Naive thymus-derived CD4-positive, alpha-beta T cell (primary cell): ENCODE measurements around the gene CARD9. TPM values are rescaled to one million over a fixed set of nuclear protein-coding genes. Genes with fewer than 3 reads are reported as not detected.

ENCODE experiments used
- ATAC-seq: fragments of 150-1000 bp; cut with Tn5 transposase; 2 replicates; pipeline ENCODE4 v1.10.0; 2021; ENCODE audit warnings: mild to moderate bottlenecking, moderate library complexity
- CTCF ChIA-PET: fragments of 350-600 bp; sonication (Branson Sonifier 250); formaldehyde crosslinking; loops from one replicate; lab custom pipeline; 2021; ENCODE audit warnings: antibody characterized with exemption; lab: Charles Lee
- POLR2A ChIA-PET: fragments of 350-600 bp; sonication (Branson Sonifier 250); formaldehyde crosslinking; loops from one replicate; lab custom pipeline; 2021; ENCODE audit warnings: antibody characterized with exemption, inconsistent platforms; lab: Charles Lee
- DNase-seq, 9 donors: peaks; one replicate each; pipeline versions ENCODE4 v3.0.0 to v3.0.0-alpha.2; 2020 to 2022; ENCODE audit warnings: mixed read lengths in 1 of 9
- H3K27ac ChIP-seq: one replicate; pipeline ENCODE4 v1.7.0; 2013; ENCODE audit warnings: mild to moderate bottlenecking, low read depth, low read length, moderate library complexity
- H3K27me3 ChIP-seq, 2 donors: one replicate each; pipeline ENCODE4 v1.7.0; 2013; ENCODE audit warnings: low read length in 2 of 2, mild to moderate bottlenecking in 2 of 2, moderate library complexity in 2 of 2; ENCODE audit not compliant: control insufficient read depth in 2 of 2, insufficient read depth in 2 of 2
- H3K36me3 ChIP-seq, 3 experiments: 1 replicate in 2 of 3; 2 replicates in 1 of 3; pipeline ENCODE4 v1.7.0; 2013; ENCODE audit warnings: low read length in 3 of 3, mild to moderate bottlenecking in 3 of 3, moderate library complexity in 1 of 3; ENCODE audit not compliant: insufficient read depth in 3 of 3, control insufficient read depth in 2 of 3
- H3K4me1 ChIP-seq, 2 donors: one replicate each; pipeline ENCODE4 v1.7.0; 2013; ENCODE audit warnings: low read length in 2 of 2, mild to moderate bottlenecking in 2 of 2, moderate library complexity in 1 of 2; ENCODE audit not compliant: control insufficient read depth in 2 of 2, insufficient read depth in 2 of 2
- H3K4me3 ChIP-seq: 2 replicates; pipeline ENCODE4 v1.7.0; 2013; ENCODE audit warnings: mild to moderate bottlenecking, low read length
- H3K9me3 ChIP-seq, 3 experiments: 1 replicate in 2 of 3; 2 replicates in 1 of 3; pipeline ENCODE4 v1.7.0; 2013; ENCODE audit warnings: low read length in 3 of 3; ENCODE audit not compliant: control insufficient read depth in 2 of 3
- H3K27ac Mint-ChIP-seq, 9 donors: one replicate each; pipeline ENCODE4 v1.8.0; 2020 to 2022; ENCODE audit warnings: mixed read lengths in 9 of 9, mild to moderate bottlenecking in 8 of 9, moderate library complexity in 5 of 9, inconsistent platforms in 2 of 9
- H3K27me3 Mint-ChIP-seq, 5 donors: one replicate each; pipeline ENCODE4 v1.8.0; 2021 to 2022; ENCODE audit warnings: mixed read lengths in 5 of 5, mild to moderate bottlenecking in 1 of 5
- H3K36me3 Mint-ChIP-seq, 5 donors: one replicate each; pipeline ENCODE4 v1.8.0; 2020 to 2022; ENCODE audit warnings: mixed read lengths in 5 of 5, mild to moderate bottlenecking in 3 of 5, inconsistent platforms in 1 of 5
- H3K4me1 Mint-ChIP-seq, 7 donors: one replicate each; pipeline ENCODE4 v1.8.0; 2020 to 2022; ENCODE audit warnings: mixed read lengths in 7 of 7, mild to moderate bottlenecking in 3 of 7, inconsistent platforms in 1 of 7
- H3K4me3 Mint-ChIP-seq, 10 donors: one replicate each; pipeline ENCODE4 v1.8.0; 2020 to 2022; ENCODE audit warnings: mild to moderate bottlenecking in 10 of 10, mixed read lengths in 10 of 10, moderate library complexity in 6 of 10, inconsistent platforms in 2 of 10
- H3K9me3 Mint-ChIP-seq, 11 donors: one replicate each; pipeline ENCODE4 v1.8.0; 2020 to 2022; ENCODE audit warnings: mixed read lengths in 11 of 11, mild to moderate bottlenecking in 4 of 11, inconsistent platforms in 1 of 11, moderate library complexity in 1 of 11
- intact Hi-C, 2 donors: fragments of 100-400 bp; cut with micrococcal nuclease; formaldehyde crosslinking; loops; one replicate each; pipeline ENCODE4 v1.15.1; 2023
- polyA plus RNA-seq, 2 donors: library from polyadenylated mRNA; unstranded; fragments of 300-500 nt; fragmentation: Illumina TruSeq; gene quantifications; one replicate each; pipeline ENCODE4 v1.2.3, GENCODE V29; 2021
- total RNA-seq, 6 experiments: library from RNA in 5 of 6; stranded (reverse) in 5 of 6; gene quantifications; 1 replicate in 5 of 6; 2 replicates in 1 of 6; pipeline ENCODE4 v1.2.3 and lab custom pipeline; 2021 to 2026

The CARD9 gene
- total and polyA plus RNA-seq, 7 experiments from 2014 or later, result 0.10 to 19.9 (median 1.1) TPM

DNA sequence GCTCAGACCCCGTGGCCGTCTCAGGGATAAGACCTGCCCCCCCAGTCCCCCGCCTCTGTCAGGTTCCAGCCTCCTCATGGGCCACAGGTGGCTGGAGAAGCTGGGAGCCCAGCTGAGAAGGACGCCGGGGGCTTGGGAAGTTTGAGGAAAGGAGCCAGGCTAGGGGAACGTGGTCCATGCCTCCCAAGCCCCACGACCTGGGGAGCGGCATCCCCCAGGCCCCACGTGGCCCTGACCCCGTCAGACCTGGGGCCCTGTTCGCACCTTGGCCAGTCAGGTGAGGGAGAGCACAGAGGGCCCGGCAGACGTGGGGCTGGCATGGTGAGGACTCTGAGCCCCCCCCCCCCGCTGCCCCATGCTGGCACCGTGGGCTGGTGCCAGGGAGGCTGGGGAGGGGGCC, 42.4 kb downstream of the CARD9 start:
- intact Hi-C loops, result no loop called here
- no peak overlapping the region for H3K4me3 ChIP-seq
- H3K4me3 Mint-ChIP-seq, result no peak overlapping the region
- DNase-seq (no peak), ATAC-seq (no peak)
- H3K36me3 Mint-ChIP-seq, result no peaks in the 10 kb centered on the region
- ChIA-PET CTCF (no interaction called here), POLR2A (no interaction called here)
- H3K4me1 Mint-ChIP-seq, result peaks cover 0 to 5% (median 4%) of the 10 kb centered on the region in 7 donors
- no peaks in the 10 kb centered on the region for H3K9me3 Mint-ChIP-seq
- no peaks in the 10 kb centered on the region for H3K27me3 Mint-ChIP-seq
- H3K27me3 ChIP-seq, result no peaks in the 10 kb centered on the region
- H3K9me3 ChIP-seq, result no peaks in the 10 kb centered on the region
- H3K36me3 ChIP-seq, result no peaks in the 10 kb centered on the region
- H3K27ac Mint-ChIP-seq, result no peak overlapping the region
- no peak overlapping the region for H3K27ac ChIP-seq
- H3K4me1 ChIP-seq, result peaks cover 0 to 5% of the 10 kb centered on the region in 2 donors

- Mint-ChIP-seq H3K27ac (peak overlapping the region in 1 of 9 donors; percentile 70), H3K9me3 (no peaks in the 10 kb centered on the region), H3K36me3 (no peaks in the 10 kb centered on the region), H3K4me3 (peak overlapping the region in 1 of 10 donors; percentile 29), H3K4me1 (peaks cover 0 to 5% (median 4%) of the 10 kb centered on the region in 7 donors), H3K27me3 (no peaks in the 10 kb centered on the region)
- Histone ChIP-seq H3K4me1 (peaks cover 0 to 5% of the 10 kb centered on the region in 2 donors), H3K36me3 (no peaks in the 10 kb centered on the region), H3K27me3 (no peaks in the 10 kb centered on the region), H3K4me3 (no peak overlapping the region), H3K9me3 (no peaks in the 10 kb centered on the region), H3K27ac (no peak overlapping the region)
- ChIA-PET POLR2A (no interaction called here), CTCF (no interaction called here)
- intact Hi-C loops, result no loop called here
- ATAC-seq, result no peak
- DNase-seq, result no peak
Measured at GRCh38 chr9:136330406-136330990, 43.0 kb downstream of the CARD9 start.

DNA sequence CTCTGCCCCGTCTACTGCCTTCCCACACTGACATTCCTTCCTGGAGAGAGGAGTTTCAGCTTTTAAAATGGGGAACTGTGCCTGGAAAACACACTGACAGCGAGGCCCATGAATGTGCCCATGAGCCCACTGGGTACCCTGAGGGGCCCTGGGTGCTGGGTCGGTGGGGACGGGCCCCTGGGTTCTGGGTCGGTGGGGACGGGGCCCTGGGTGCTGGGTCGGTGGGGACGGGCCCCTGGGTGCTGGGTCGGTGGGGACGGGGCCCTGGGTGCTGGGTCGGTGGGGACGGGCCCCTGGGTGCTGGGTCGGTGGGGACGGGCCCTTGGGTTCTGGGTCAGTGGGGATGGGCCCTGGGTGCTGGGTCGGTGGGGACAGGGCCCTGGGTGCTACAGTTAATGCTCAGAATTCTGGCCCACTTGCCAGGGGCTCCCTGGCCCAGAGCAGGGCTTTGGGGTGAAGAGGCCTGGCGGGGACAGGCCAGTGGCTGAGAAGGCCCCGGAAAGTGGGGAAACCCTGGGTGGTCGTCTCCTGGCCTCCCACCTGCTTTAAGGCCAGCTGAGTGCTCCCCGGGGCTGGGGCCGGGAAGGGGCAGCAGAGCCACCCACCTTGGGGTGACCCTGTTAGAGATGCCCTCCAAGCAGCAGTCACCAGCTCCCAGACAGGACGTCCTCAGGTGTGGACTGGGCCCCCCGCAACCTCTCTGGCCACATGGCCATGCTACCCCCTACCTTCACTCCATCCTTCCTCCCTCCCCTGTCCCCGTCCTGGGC, 43.6 kb downstream of the CARD9 start:
- no peak for ATAC-seq
- intact Hi-C loops, result no loop called here
- Histone ChIP-seq H3K4me1 (peaks cover 0 to 5% of the 10 kb centered on the region in 2 donors), H3K36me3 (no peaks in the 10 kb centered on the region), H3K27ac (no peak overlapping the region), H3K27me3 (no peaks in the 10 kb centered on the region), H3K4me3 (no peak overlapping the region), H3K9me3 (no peaks in the 10 kb centered on the region)
- H3K9me3 Mint-ChIP-seq, result no peaks in the 10 kb centered on the region
- CTCF ChIA-PET, result no interaction called here
- H3K4me3 Mint-ChIP-seq, result peak overlapping the region in 1 of 10 donors; percentile 34
- POLR2A ChIA-PET, result no interaction called here
- no peaks in the 10 kb centered on the region for H3K36me3 Mint-ChIP-seq
- H3K4me1 Mint-ChIP-seq, result peaks cover 0 to 5% (median 4%) of the 10 kb centered on the region in 7 donors
- no peak for DNase-seq
- no peaks in the 10 kb centered on the region for H3K27me3 Mint-ChIP-seq
- no peak overlapping the region for H3K27ac Mint-ChIP-seq

DNA sequence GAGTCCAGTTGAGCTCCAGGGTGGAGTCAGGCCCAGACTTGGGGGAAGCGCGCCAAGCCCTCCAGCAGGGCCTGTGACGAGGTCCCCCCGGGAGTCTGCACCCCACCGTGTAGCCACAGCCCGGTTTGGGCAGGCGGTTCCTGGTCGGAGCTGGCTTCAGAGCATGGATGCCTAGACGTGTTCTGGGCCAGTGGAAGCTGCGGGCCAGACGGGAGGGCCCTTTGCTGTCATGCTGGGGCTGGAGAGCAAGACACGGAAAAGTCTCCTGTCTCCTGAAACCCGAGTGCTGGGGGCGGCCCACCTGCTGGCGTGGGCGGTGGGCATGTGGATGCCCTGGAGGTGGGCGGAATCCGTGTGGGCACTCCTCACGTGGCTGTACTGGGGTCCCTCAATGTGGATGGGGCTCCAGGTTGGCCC, 44.2 kb downstream of the CARD9 start:
- H3K9me3 ChIP-seq, result no peaks in the 10 kb centered on the region
- no peaks in the 10 kb centered on the region for H3K9me3 Mint-ChIP-seq
- H3K4me3 Mint-ChIP-seq, result peak overlapping the region in 2 of 10 donors; percentile 63 to 73
- no peak for DNase-seq
- ATAC-seq, result no peak
- H3K27me3 Mint-ChIP-seq, result no peaks in the 10 kb centered on the region
- ChIA-PET POLR2A (interaction anchor here (2.1 kb wide), 1 partner anchor 34 kb away, joined by 7 read pairs; the partner anchor contains the start of gene DNLZ), CTCF (no interaction called here)
- no peaks in the 10 kb centered on the region for H3K36me3 Mint-ChIP-seq
- intact Hi-C loops, result no loop called here
- no peaks in the 10 kb centered on the region for H3K27me3 ChIP-seq
- H3K4me3 ChIP-seq, result no peak overlapping the region
- H3K36me3 ChIP-seq, result no peaks in the 10 kb centered on the region
- peaks cover 0 to 5% of the 10 kb centered on the region in 2 donors for H3K4me1 ChIP-seq
- H3K4me1 Mint-ChIP-seq, result peaks cover 0 to 5% (median 4%) of the 10 kb centered on the region in 7 donors
- no peak overlapping the region for H3K27ac Mint-ChIP-seq
- no peak overlapping the region for H3K27ac ChIP-seq

DNA sequence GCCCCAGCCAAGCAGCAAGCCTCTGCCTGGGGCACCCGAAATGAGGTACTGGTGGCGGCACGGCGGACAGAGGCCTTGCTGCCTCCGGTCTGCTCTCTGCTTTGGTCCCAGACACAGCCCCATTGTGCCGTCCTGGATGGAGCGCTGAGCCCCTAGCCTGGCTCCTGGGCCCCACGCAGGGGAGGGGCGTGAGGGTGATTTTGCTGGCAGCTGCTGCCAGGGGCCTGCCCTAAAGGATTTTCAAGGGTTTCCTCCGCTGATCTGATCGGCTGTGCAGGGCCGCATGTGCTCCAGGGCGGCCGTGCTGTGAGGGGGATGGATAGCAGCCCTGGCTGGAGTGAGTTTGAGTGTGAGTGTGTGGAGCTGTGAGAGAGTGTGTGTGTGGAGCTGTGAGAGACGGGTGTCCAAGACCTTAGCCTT, 44.8 kb downstream of the CARD9 start:
- H3K36me3 Mint-ChIP-seq, result no peaks in the 10 kb centered on the region

GRCh38 chr9:136328011-136328621, 45.4 kb downstream of the CARD9 start:
- Histone ChIP-seq H3K27ac (peak overlapping the region; percentile 7), H3K27me3 (no peaks in the 10 kb centered on the region), H3K9me3 (no peaks in the 10 kb centered on the region), H3K4me3 (peak overlapping the region; percentile 35), H3K4me1 (peaks cover 0 to 5% of the 10 kb centered on the region in 2 donors), H3K36me3 (no peaks in the 10 kb centered on the region)
- peaks cover 0 to 5% (median 4%) of the 10 kb centered on the region in 7 donors for H3K4me1 Mint-ChIP-seq
- ChIA-PET POLR2A (interaction anchor here (0.5 to 2.1 kb wide), 2 partner anchors 9 to 35 kb away, joined by 4 to 7 read pairs; partner anchors contain the start of gene DNLZ), CTCF (no interaction called here)
- ATAC-seq (peak; percentile 5), DNase-seq (peak in 2 of 9 donors; percentile 8 to 18)
- peak overlapping the region in 8 of 10 donors; percentile 29 to 73 (median 61) for H3K4me3 Mint-ChIP-seq
- H3K9me3 Mint-ChIP-seq, result no peaks in the 10 kb centered on the region
- H3K36me3 Mint-ChIP-seq, result no peaks in the 10 kb centered on the region
- peak overlapping the region in 1 of 9 donors; percentile 57 for H3K27ac Mint-ChIP-seq
- no peaks in the 10 kb centered on the region for H3K27me3 Mint-ChIP-seq
- intact Hi-C loops, result no loop called here

More for the DNA sequence above, 44.8 kb downstream of the CARD9 start:
- POLR2A ChIA-PET, result interaction anchor here (2.1 kb wide), 1 partner anchor 34 kb away, joined by 7 read pairs; the partner anchor contains the start of gene DNLZ
- Histone ChIP-seq H3K27me3 (no peaks in the 10 kb centered on the region), H3K4me3 (no peak overlapping the region), H3K27ac (no peak overlapping the region), H3K9me3 (no peaks in the 10 kb centered on the region), H3K4me1 (peaks cover 0 to 5% of the 10 kb centered on the region in 2 donors), H3K36me3 (no peaks in the 10 kb centered on the region)
- peaks cover 0 to 5% (median 4%) of the 10 kb centered on the region in 7 donors for H3K4me1 Mint-ChIP-seq
- peak overlapping the region in 5 of 9 donors; percentile 21 to 81 (median 56) for H3K27ac Mint-ChIP-seq
- no peaks in the 10 kb centered on the region for H3K27me3 Mint-ChIP-seq
- no peaks in the 10 kb centered on the region for H3K9me3 Mint-ChIP-seq
- intact Hi-C loops, result no loop called here
- ATAC-seq (no peak), DNase-seq (no peak)
- CTCF ChIA-PET, result no interaction called here
- H3K4me3 Mint-ChIP-seq, result peak overlapping the region; percentile 29 to 73 (median 58)
